Left kidney (tissue), 2 donors: ENCODE results near the gene ARL14. TPM values are rescaled to one million over a fixed set of nuclear protein-coding genes. Genes with fewer than 3 reads are reported as not detected.
A peak's percentile ranks its signal among the peaks of the same experiment; 100 is the strongest.
"Not testable (repeated sequence)": the region's sequence is repeated elsewhere in the genome, so short reads cannot be mapped to it uniquely, and the experiment has no call there.

Experiments
- DNase-seq: peaks from one replicate; pipeline ENCODE4 v3.0.0-alpha.2; 2013
- polyA plus RNA-seq: library from polyadenylated mRNA; unstranded; fragments of 120-200 nt; gene quantifications from one replicate; pipeline ENCODE4 v1.2.1, GENCODE V29; 2013; ENCODE audit not compliant: insufficient read length

The ARL14 gene
- polyA plus RNA-seq, 1 donor, result 0.35 TPM

DNA sequence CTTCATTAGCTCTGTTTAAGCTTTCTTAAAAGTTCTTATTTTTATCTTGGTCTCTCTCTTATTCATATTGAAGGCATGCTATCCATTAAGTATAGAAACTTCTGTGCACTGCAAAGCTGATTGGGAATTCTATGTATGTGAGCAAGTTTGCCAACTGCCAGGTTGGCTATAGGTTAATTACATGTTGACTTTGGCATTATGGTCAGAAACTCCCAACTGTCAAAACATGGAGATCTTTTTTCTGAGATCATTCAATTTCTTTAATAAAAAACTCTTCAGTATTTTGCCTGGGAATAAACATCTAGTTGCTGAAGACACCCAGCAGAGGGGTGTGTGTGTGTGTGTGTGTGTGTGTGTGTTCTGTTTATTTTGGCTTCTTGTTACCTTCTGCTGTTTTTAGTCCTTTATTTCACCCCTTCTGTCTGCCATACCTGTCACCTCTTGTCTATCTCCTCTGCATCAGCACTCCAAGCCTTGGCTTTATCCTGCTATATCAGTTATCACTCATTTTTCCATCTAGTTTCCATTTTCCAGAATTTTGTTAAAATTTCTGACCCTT lies 1.3 kb upstream of the ARL14 start:
- no peak for DNase-seq

DNA sequence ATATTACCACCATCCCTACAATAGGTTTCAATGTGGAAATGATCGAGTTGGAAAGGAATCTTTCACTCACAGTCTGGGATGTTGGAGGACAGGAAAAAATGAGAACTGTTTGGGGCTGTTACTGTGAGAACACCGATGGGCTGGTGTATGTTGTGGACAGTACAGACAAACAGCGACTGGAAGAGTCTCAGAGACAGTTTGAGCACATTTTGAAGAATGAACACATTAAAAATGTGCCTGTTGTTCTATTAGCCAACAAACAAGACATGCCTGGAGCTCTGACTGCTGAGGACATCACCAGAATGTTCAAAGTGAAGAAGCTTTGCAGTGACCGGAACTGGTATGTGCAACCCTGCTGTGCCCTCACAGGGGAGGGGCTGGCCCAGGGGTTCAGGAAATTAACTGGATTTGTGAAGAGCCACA lies 510 bp downstream of the ARL14 start:
- no peak for DNase-seq

DNA sequence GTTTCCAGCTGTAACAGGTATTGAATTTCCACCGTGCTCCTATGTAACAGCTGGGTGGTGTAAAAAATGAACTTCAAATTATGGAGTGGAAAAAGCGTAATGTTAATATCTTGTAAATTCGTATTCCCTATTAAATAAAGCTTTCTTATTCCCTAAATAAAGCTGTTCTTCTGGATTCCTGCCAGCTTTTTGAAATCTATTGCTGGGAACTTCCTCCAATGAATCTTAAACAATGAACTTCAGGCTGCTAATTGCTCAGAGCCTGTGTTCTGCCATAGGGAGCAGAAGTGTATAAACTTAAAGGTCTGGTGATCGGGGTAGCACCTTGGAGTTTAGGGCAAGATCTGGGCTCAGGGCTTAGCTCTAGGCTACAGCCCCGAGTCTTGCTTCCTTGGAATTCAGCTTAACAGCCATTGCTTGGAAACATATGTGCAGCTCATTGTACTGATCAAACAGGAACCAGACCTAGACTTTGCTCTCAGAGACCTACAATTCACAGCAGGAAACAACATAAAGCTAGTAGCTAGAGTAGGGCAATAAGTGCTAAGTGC lies 1.4 kb downstream of the ARL14 start:
- no peak for DNase-seq

- no peak for DNase-seq
Observed at GRCh38 chr3:160684368-160684740, 7.4 kb downstream of the ARL14 start.

GRCh38 chr3:160685144-160685766 lies 8.3 kb downstream of the ARL14 start:
- no peak for DNase-seq

DNA sequence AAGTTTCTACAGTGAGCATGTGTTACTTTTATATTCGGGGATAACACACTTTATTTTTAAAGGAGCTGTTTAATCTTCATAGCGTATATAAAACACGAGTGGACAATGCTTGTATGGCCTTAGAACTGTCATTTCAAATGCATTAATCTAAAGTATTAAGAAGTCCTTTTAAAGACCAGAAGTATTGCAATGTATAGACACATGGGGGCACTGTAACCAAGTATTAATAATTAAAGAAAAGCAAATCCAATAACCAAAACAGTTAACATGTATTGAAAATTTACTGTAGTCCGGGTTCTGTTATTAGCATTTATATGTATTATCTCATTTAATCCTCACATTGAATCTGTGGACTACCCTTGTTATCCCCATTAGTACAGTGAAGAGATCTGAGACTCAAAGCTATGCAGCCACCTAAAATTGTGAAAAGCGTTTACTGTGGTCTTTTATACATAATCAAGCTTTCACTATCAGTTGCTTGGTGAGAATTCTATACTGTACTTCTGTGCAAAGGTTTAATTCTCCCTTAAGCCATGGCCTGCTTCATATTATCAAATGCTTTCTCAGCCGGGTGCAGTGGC lies 10.1 kb downstream of the ARL14 start:
- DNase-seq, result no peak

DNA sequence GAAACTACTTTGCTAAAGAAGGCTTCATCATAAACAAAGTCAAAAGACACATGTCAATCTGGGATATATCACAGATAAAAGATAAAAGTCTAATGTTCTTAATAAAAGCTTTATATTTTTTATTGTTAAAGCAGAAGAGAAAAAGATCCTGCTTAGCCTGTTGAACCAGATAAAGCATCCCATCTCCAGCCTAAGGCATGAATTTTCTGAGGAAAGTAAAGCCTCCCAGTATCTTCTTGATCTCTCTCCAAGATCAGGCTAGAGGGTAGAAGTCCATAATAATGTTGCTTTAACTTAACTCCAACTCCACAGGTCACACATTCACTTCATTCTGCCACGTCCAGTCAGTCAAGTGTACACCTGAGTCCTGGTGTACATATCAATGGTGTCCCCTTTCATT lies 14.2 kb downstream of the ARL14 start:
- no peak for DNase-seq

DNA sequence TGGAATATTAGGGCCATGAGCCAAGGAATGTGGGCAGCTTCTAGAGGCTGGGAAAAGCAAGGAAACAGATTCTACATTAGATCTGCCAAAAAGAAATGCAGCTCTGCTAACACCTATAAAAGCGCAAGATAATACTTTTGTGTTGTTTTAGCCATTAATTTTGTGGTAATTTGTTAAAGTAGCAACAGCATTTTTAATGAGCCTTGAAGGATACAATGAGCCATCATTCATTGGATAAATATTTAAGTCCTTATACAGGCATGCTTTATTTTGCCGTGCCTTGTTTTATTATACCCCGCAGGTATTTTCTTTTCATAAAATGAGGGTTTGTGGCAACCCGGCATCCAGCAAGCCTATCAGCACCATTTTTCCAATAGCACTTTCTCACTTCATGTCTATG lies 15.0 kb downstream of the ARL14 start:
- DNase-seq, result no peak

GRCh38 chr3:160693191-160693590 lies 16.2 kb downstream of the ARL14 start:
- DNase-seq, result no peak

- DNase-seq, result no peak
Observed at GRCh38 chr3:160694345-160694744, 17.4 kb downstream of the ARL14 start.

GRCh38 chr3:160695003-160695402 lies 18.0 kb downstream of the ARL14 start:
- no peak for DNase-seq

DNA sequence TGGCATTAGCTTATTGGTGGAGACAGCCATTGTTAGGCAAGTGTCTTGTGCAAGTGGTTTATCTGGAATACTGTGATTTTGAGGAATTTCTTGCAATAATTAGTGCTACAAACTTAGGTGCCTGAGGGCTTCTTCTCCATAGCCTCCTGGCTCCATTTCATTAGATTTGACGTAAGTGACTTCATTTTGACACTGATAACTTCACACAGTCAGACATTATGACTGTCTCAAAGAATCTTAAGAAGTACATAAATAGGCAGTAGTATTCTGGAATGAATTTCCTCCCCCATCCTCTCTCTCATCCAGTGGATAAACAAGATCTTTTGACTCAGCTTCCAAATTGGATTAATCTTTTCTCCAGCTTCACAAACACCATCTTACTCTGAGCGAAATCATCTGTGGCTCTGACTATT lies 19.0 kb downstream of the ARL14 start:
- DNase-seq, result no peak

DNA sequence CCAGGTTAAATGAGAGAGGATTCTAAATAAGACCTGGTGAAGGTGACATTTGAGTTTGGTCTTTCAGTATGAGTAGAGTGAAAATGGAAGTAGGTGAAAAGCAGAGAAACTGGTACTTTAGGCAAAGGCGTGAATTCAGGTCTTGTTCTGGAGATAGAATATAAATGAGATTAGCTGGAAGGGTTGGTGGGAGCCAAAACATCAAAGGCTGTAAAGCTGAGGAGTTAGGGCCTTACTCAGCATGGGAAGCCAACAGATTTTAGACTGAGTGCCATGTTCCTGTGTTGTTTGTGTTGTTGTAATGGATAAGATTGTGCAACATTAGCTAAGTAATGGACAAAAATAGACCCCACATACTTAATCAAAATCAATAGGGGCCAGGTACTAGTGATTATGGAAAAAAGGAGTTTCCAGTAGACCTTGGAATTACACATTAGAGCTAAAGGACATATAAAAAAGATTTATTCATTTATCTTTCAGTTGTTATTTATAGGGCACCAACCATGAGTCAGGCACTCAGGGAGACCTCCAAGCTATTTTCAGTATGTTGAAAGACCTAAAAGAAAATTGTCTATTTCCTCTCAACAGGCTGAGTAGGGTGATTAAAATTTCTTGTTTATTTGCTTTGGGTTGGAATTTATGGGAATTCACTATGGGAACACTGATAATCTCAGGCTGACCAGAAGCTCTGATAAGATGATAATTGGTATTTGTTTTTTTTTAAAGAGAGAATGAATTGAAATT lies 20.8 kb downstream of the ARL14 start:
- no peak for DNase-seq

DNA sequence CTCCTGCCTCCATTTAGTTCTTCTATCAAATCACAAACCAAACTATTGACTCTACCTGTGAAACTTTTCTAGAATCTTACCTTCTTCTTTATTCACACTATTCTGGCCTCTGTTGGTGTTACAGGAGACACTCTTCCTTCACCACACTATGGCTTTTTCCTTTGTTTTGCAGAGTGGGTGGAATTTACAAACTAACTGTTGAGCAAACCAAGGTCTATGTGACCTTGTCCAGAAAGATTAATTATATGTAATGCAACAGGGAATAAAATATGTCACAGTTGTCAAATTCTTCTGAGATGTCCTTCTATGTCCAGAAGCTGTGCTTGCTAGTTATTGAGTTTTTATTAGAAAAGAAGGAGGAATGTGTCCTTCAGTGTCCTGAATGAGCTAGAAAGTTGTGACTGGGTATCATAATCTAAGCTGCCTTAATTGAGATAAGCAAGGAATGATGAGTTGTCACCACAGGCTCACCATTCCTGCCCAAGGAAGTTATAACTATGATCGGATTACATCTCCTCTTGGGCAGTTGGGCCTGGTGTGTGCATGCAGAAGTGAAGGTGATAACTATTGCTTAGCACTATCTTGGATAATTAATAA lies 21.7 kb downstream of the ARL14 start:
- DNase-seq, result no peak

GRCh38 chr3:160701490-160701889 lies 24.5 kb downstream of the ARL14 start:
- no peak for DNase-seq

- DNase-seq, result no peak
Observed at GRCh38 chr3:160702290-160702689, 25.3 kb downstream of the ARL14 start.

- DNase-seq, result no peak
Observed at GRCh38 chr3:160703974-160704373, 27.0 kb downstream of the ARL14 start.

DNA sequence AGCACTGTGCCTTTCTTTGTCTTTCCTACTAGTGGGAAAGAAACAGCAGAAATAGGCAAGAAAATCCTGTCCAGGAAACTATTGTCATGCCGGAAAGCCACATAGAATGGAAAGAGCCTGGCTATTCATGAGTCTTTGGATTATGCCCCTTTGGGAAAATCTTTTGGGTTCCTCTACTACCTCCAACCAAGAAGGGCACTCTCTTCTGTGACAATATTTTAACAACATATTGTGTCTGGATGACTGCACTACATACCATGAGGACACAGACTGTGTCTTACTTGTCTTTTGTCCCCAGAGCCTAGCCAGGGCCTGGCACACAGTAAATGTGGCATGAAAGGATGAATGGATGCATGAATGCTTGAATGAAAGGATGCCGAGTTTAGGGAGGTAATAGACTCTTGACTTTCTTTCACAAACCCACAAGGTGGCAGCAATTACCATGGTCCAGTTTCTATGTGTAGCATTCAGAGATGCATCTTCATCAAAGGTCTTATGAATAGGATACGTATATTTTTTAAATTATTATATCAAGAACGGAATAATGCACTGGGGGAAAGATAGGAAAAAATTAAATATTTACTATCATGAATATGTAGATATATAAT lies 30.3 kb downstream of the ARL14 start:
- DNase-seq, result peak; percentile 55

DNA sequence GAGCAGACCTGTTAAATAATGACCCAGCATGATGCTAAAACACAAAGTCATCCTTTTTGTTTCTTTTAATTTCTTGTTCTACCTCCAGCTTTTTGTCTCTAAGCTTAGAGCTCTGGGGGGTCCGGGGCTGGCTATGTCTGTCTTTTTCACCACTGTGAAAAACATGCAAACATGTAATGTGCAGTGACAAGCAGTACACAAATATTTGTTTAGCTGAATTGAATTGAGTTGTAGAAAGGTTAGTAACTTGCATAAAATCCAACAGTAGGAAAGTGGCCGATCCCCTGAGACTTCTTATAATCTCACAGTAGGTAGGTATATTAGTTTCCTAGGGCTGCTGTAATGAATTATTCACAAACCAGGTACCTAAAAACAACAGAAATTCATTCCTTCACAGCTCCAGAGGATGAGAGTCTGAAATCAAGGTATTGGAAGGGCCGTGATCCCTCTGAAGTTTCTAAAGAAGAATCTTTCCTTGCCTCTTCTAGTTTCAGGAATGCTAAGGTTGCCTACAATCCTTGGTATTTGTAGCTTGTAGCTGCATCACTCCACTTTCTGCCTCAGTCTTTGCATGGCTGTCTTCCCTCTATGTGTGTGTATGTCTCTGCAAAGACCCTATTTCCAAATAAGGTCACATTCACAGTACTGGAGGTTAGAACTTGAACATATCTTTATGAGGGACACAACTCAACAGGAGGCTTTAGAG lies 32.7 kb downstream of the ARL14 start:
- no peak for DNase-seq

- DNase-seq, result not testable (repeated sequence)
Observed at GRCh38 chr3:160713144-160713543, 36.2 kb downstream of the ARL14 start.

- no peak for DNase-seq
Observed at GRCh38 chr3:160719710-160720109, 42.8 kb downstream of the ARL14 start.
